HepG2 (cell line): ENCODE results near the gene TAMALIN. TPM values are rescaled to one million over a fixed set of nuclear protein-coding genes. Genes with fewer than 3 reads are reported as not detected.

Experiments
- ATAC-seq: fragments of 200-7000 bp; cut with Tn5 transposase; 3 replicates; pipeline ENCODE4 v1.9.1; 2020; ENCODE audit warnings: mild to moderate bottlenecking, moderate library complexity
- BruUV-seq: library from RNA; stranded (reverse); fragments of 400-500 nt; replicated peaks from 2 replicates; lab custom pipeline; 2021; lab: Mats Ljungman, UMichigan
- CTCF ChIA-PET: fragments of 300-600 bp; formaldehyde crosslinking; extraction: SDS; loops from one replicate; lab custom pipeline; 2021; ENCODE audit warnings: low total read pairs, inconsistent platforms, low intra/inter-chr PET ratio; lab: Yijun Ruan, JAX
- POLR2A ChIA-PET: fragments of 350-600 bp; sonication (Branson Sonifier 250); formaldehyde crosslinking; loops from one replicate; lab custom pipeline; 2020; ENCODE audit warnings: antibody characterized with exemption, inconsistent platforms; lab: Yijun Ruan, JAX
- DNase-seq: peaks from one replicate; pipeline ENCODE4 v3.0.0-alpha.2; 2015; ENCODE audit warnings: low spot score
- FAIRE-seq: peaks from 3 replicates; lab custom pipeline; 2011; peaks lifted over from hg19 to GRCh38; lab: Jason Lieb, UNC
- H2AFZ ChIP-seq: one replicate; pipeline ENCODE4 v1.6.1; 2011; ENCODE audit warnings: low read length, inconsistent platforms
- H3K27ac ChIP-seq: fragments of 300-600 bp; 3 replicates; pipeline ENCODE4 v1.8.0; 2011; ENCODE audit warnings: mixed run types, mild to moderate bottlenecking, mixed read lengths, low read length, inconsistent platforms; ENCODE audit not compliant: insufficient read depth; ENCODE audit errors: extremely low read length
- H3K27me3 ChIP-seq, 2 experiments: fragments of 200-600 bp in 1 of 2; 2 replicates in 1 of 2; 3 replicates in 1 of 2; pipeline versions ENCODE4 v1.6.0 to v1.8.0; 2011; ENCODE audit warnings: low read length in 2 of 2, mild to moderate bottlenecking in 2 of 2, moderate library complexity in 2 of 2, inconsistent platforms in 1 of 2; ENCODE audit not compliant: insufficient read depth in 2 of 2, control insufficient read depth in 1 of 2
- H3K36me3 ChIP-seq, 2 experiments: fragments of 200-600 bp in 1 of 2; replicated peaks in 1 of 2; 2 replicates in 1 of 2; 3 replicates in 1 of 2; pipeline versions ENCODE4 v1.5.1 to v1.8.0; 2011; ENCODE audit warnings: low read length in 2 of 2, inconsistent platforms in 1 of 2; ENCODE audit not compliant: insufficient read depth in 2 of 2, control insufficient read depth in 1 of 2
- H3K4me1 ChIP-seq: 2 replicates; pipeline ENCODE4 v1.5.1; 2012; ENCODE audit warnings: low read length, inconsistent platforms; ENCODE audit not compliant: insufficient read depth
- H3K4me2 ChIP-seq: 2 replicates; pipeline ENCODE4 v1.6.0; 2011; ENCODE audit warnings: low read depth, low read length, inconsistent platforms
- H3K4me3 ChIP-seq, 3 experiments: fragments of 200-600 bp in 1 of 3; sonication (generic), shearing (Covaris generic) in 1 of 3; replicated peaks in 1 of 3; 2 replicates each; pipeline ENCODE4 v1.5.1; 2011 to 2016; ENCODE audit warnings: low read length in 3 of 3, inconsistent platforms in 2 of 3, low read depth in 2 of 3, mild to moderate bottlenecking in 2 of 3, control low read depth in 1 of 3, mixed read lengths in 1 of 3; ENCODE audit not compliant: insufficient read depth in 1 of 3
- H3K79me2 ChIP-seq: one replicate; pipeline ENCODE4 v1.6.1; 2011; ENCODE audit warnings: low read length, inconsistent platforms; ENCODE audit not compliant: insufficient read depth
- H3K9ac ChIP-seq: 2 replicates; pipeline ENCODE4 v1.6.0; 2011; ENCODE audit warnings: mild to moderate bottlenecking, low read depth, low read length, inconsistent platforms; ENCODE audit not compliant: insufficient read depth
- H3K9me3 ChIP-seq: 2 replicates; pipeline ENCODE4 v1.5.1; 2012; ENCODE audit warnings: mild to moderate bottlenecking, low read length
- H4K20me1 ChIP-seq: 2 replicates; pipeline ENCODE4 v1.6.0; 2011; ENCODE audit warnings: inconsistent platforms, mild to moderate bottlenecking, low read length, moderate library complexity; ENCODE audit not compliant: insufficient read depth
- ARID4A ChIP-seq: sonication (generic); formaldehyde crosslinking; IDR thresholded peaks from 2 replicates; pipeline ENCODE4 v1.5.0; 2020; ENCODE audit warnings: mild to moderate bottlenecking, missing genetic modification reagents, borderline replicate concordance
- ELF3 ChIP-seq: IDR thresholded peaks from 2 replicates; pipeline ENCODE4 v1.6.1; 2016; ENCODE audit warnings: missing genetic modification reagents, missing compliant biosample characterization
- GPBP1L1 ChIP-seq: sonication (generic); formaldehyde crosslinking; IDR thresholded peaks from 2 replicates; pipeline ENCODE4 v1.5.0; 2020; ENCODE audit warnings: mild to moderate bottlenecking, missing genetic modification reagents
- MAFK ChIP-seq, 2 experiments: IDR thresholded peaks in 1 of 2; conservative IDR thresholded peaks in 1 of 2; 2 replicates each; pipeline ENCODE4 v1.6.1; 2011; ENCODE audit warnings: improper control_type of control experiment in 2 of 2, low read length in 2 of 2
- MNT ChIP-seq: fragments of 450-650 bp; IDR thresholded peaks from 2 replicates; pipeline ENCODE4 v1.6.1; 2016
- PCBP1 ChIP-seq: fragments of 200-400 bp; formaldehyde crosslinking; IDR thresholded peaks from 2 replicates; pipeline ENCODE4 v1.6.1; 2017; ENCODE audit warnings: mild to moderate bottlenecking, low read depth, low read length, borderline replicate concordance
- PRDM10 ChIP-seq: sonication (generic); formaldehyde crosslinking; IDR thresholded peaks from 2 replicates; pipeline ENCODE4 v1.4.0; 2020; ENCODE audit warnings: low read depth, missing genetic modification reagents
- ZNF775 ChIP-seq: sonication (generic); formaldehyde crosslinking; IDR thresholded peaks from 2 replicates; pipeline ENCODE4 v1.4.0; 2020; ENCODE audit warnings: missing genetic modification reagents, mild to moderate bottlenecking, moderate library complexity, borderline replicate concordance
- WGBS: methylation state at CpG from one replicate; pipeline ENCODE4 v1.1.6; 2017; ENCODE audit warnings: low lambda C conversion rate; 5-methylcytosine and 5-hydroxymethylcytosine counted together
- in situ Hi-C: cut with HindIII; loops from 2 replicates; pipeline ENCODE4 v1.10.0; 2017; ENCODE audit warnings: low pct_unique_long_range_greater_than_20kb; ENCODE audit not compliant: extremely low pct_ligation_motif_present
- intact Hi-C: fragments of 100-400 bp; cut with micrococcal nuclease; formaldehyde crosslinking; loops from one replicate; pipeline ENCODE4 v1.10.0; 2022; ENCODE audit not compliant: unreplicated experiment
- polyA plus RNA-seq, 8 experiments: library from polyadenylated mRNA; depleted of rRNA in 3 of 8; stranded (reverse) in 7 of 8; unstranded in 1 of 8; fragments of >200 nt; fragmentation: Illumina TruSeq in 4 of 8; extraction: Trizol in 4 of 8; gene quantifications; 2 replicates each; pipeline versions ENCODE4 v1.2.1 to v1.2.3, GENCODE V29; 2011 to 2016; ENCODE audit warnings: low read depth in 4 of 8, missing spikeins in 1 of 8, mixed read lengths in 1 of 8; ENCODE audit not compliant: insufficient read depth in 1 of 8
- total RNA-seq, 5 experiments: library from RNA; depleted of rRNA; stranded (reverse); fragments of >200 nt; fragmentation: Illumina TruSeq; extraction: Trizol; gene quantifications; 2 replicates each; pipeline ENCODE4 v1.2.3, GENCODE V29; 2016; ENCODE audit warnings: low read depth in 1 of 5

TAMALIN gene
- total and polyA plus RNA-seq, 2 of the 13 experiments (the other 11 are each of a cell fraction or from before 2014, with no cell fraction given) = 2.9 to 10.9 TPM

GRCh38 chr12:52022841-52023181, 16.1 kb downstream of the TAMALIN start (continued):
- TF ChIP-seq GPBP1L1 (CRISPR knock-in tag) = no peak

- intact Hi-C loops = no loop called here
- POLR2A ChIA-PET = interaction anchor here (0.6 to 4.0 kb wide), 6 partner anchors 13 to 45 kb away, joined by 3 to 45 read pairs (median 4); partner anchors contain the start of genes NR4A1 and TAMALIN
- peak overlapping the region; percentile 16 for H3K27ac ChIP-seq
- TF ChIP-seq MNT = no peak
- TF ChIP-seq PRDM10 = no peak
- TF ChIP-seq PCBP1 = no peak
- TF ChIP-seq ARID4A (CRISPR knock-in tag) = peak; percentile 68
- TF ChIP-seq MAFK (conservative IDR thresholded peaks at IDR 0.05 in 1 of 2, IDR thresholded peaks at IDR 0.05 in 1 of 2; ENCODE audit: low read length in 2 of 2) = no peak
- TF ChIP-seq ZNF775 (CRISPR knock-in tag) = no peak
- TF ChIP-seq ELF3 (CRISPR knock-in tag) = no peak
These were observed 16.6 kb downstream of the TAMALIN start for GRCh38 chr12:52023182-52023975.

More at GRCh38 chr12:52023182-52023975, 16.6 kb downstream of the TAMALIN start:
- Histone ChIP-seq H3K4me2 (peak overlapping the region; percentile 93), H3K79me2 (no peaks in the 10 kb centered on the region), H3K4me3 (peak overlapping the region; percentile 57 to 85 (median 63)), H3K9me3 (no peaks in the 10 kb centered on the region), H3K36me3 (no peaks in the 10 kb centered on the region), H3K9ac (peak overlapping the region; percentile 61), H2AFZ (no peak overlapping the region), H3K27me3 (no peaks in the 10 kb centered on the region; a peak in 1 of 5 replicates), H3K4me1 (peaks cover 59% of the 10 kb centered on the region), H4K20me1 (no peaks in the 10 kb centered on the region)
- FAIRE-seq = no peak
- in situ Hi-C loops = no loop called here
- CTCF ChIA-PET = interaction anchor here (1.2 to 8.0 kb wide), 4 partner anchors 21 to 58 kb away, joined by 4 to 99 read pairs (median 30); partner anchors contain the start of gene ATG101
- BruUV-seq = no TSS peak
- peak; percentile 56 for ATAC-seq
- DNase-seq = peak; percentile 59
- under 1% methylated on average over 15 of the region's 70 CpGs for WGBS
